Globus pallidus (tissue), 1 donor: Measurements from ENCODE around the gene AP2A2.
"Not testable (repeated sequence)": the region's sequence is repeated elsewhere in the genome, so short reads cannot be mapped to it uniquely, and the experiment has no call there.

ENCODE experiments used
- DNase-seq: peaks from one replicate; pipeline ENCODE4 v3.0.0-alpha.2; 2015; ENCODE audit warnings: low spot score

Gene AP2A2

GRCh38 chr11:975376-975775 lies 49.7 kb downstream of the AP2A2 start:
- not testable (repeated sequence) for DNase-seq

DNA sequence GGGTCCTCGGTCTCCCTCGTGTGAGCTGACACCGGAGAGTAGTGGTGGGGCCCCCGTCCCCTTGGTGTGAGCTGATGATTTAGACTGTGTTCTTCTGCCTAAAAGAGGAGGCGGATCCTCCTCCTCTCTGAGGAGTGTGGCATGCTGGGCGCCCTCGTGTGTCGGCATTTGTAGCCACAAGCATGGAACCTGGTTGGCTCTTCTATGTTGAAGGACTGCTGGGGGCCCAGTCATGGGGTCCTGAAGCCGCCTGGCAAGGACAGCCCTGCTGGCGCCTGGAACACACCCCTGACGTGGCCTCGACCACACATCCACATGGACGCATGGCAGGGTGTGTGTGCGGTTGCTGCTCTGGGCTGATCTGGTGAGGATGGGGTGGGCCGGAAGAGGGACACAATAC lies 50.2 kb downstream of the AP2A2 start:
- no peak for DNase-seq

DNA sequence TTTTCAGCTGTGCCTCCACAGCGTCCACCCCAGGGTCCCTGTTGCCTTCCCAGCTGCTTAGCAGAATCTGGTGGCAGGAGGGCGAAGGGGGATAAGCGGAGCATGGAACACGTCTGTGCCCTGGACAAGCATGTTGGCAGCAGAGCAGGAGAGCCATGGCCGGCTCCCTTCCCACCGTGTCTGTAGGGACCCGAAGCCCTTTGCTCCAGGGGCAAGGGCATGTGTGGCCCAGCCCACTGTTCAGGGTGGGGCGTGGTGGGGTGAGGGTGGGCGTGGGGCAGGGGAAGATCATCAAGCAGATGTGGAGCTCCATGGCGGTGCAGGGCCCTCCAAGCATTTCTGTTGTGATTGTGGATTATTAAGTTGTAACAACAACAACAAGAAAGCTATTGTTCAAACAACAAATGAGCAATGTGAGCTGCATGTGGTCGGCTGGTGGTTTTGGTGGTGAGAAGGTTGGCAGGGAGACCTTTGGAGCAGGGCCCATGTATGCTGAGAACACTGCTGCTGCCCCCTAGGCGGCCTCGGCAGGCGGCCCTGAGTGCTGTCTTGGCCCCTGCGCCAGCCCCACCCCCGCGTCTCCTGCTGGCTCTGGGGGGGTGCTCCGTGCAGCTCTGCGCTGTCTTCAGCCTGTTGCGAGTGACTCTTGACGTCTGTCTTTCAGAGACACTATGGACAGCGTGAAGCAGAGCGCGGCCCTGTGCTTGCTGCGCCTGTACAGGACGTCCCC lies 50.9 kb downstream of the AP2A2 start:
- DNase-seq = peak; percentile 85

DNA sequence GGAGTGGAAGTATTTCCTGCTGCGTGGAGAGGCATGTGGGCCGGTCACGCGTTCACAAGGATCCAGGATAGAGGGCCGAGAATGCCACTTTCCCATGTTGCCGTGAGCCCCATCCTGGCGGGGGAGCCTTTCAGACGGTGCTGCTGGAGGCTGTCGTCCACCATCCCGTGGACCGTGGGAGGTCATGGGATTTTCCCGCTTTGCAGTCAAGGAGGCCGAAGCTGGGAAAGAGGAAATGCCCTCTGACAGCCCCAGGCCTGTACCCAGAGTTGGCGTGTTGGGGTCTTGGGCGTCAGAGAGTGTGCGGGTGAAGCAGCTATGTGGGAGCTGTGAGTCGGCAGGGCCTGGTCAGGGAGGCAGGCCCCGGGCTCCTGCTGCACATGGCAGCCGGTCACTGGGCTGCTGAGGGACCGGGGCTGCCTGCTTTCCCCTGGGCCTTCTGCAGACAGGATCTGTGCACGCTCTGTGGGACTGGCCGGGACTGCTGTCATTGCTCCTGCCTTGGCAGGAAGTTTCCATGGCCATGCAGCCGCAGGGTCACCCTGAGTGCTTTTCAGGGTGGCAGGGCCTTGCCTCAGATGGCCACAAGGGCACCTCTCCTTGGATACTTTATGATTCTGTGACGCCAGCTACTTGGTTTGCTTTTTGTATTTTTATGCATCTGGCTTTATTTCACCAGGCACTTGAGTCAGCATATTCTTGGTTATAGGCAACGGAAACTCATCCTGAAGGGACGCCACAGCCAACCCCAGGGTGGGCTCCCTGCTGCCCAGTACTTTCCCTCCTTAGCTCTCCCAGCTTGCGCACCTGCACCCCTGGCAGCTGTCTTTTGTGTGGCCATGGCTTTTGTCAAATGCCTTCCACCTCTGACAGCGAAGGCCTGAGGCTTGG lies 52.4 kb downstream of the AP2A2 start:
- no peak for DNase-seq

DNA sequence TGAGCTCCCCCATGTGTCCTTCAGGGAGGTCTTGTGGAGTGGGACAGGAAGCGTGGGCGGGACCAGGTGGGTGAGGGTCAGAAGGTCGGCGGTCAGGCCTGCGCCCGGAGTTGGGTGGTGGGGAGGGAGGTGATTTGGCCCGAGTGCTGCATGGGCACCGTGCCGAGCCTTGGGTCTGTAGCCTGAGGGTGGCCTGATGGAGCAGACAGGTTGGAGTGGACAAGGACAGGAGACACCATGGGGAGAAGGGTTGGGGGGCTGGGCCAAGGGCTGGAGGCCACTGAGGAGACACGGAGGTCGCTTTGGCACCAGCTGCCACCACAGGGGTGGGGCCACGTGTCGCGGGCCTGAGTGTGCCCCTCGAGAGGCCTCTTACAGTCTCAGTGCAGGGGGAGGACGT lies 53.1 kb downstream of the AP2A2 start:
- DNase-seq = no peak

- DNase-seq = no peak
Measured at GRCh38 chr11:980438-981357, 55.0 kb downstream of the AP2A2 start.

DNA sequence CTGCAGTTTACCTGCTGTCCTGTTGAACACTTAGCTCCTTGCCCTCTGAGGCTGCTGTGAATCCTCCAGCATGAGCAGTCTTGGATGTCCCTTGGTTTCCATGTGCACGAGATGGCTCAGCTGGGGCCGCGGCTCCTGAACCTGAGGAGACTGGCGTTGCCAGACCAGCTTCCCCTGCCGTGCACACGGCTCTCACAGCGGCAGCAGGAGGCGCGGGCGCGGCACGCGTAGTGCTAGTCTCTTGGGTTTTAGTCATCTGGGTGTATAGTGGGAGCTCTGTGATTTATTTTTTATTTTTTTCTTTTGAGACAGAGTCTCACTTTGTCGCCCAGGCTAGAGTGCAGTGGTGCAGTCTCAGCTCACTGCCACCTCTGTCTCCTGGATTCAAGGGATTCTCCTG lies 56.1 kb downstream of the AP2A2 start:
- DNase-seq = no peak

- no peak for DNase-seq
Measured at GRCh38 chr11:984546-984945, 58.9 kb downstream of the AP2A2 start.

DNA sequence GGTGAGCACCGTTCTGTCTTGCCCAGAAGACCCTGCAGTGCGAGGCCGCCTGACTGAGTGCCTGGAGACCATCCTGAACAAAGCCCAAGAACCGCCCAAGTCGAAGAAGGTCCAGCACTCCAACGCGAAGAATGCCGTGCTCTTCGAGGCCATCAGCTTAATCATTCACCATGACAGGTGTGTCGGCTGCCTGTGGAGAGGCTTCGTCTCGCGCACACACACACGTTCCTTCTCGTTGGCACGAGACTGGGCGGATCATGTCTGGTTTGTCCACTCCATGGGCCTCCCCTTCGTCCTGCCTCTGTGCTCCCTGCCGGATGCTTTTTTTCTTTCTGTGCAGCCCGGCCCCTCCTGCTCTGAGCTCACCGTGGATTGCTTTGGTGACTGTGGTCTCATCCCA lies 59.7 kb downstream of the AP2A2 start:
- no peak for DNase-seq

DNA sequence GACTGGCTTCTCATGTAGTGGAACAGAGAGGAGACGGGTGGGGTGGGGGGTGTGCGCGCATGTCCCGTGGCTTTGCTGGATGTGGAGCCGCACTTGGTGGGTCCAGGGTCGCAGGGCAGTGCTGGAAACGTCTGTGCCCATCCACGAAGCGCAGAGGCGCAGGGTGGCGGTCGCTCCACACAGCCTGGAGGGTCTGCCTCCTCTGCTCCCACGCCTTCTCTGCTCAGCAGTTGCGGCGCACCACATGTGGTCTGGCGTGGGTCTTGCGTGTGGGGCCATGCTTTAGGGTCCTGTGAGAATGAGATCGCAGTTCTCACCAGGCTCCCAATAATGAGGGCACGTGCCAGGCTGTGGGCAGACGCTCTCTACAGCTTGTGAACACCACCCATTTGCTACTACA lies 60.2 kb downstream of the AP2A2 start:
- no peak for DNase-seq

DNA sequence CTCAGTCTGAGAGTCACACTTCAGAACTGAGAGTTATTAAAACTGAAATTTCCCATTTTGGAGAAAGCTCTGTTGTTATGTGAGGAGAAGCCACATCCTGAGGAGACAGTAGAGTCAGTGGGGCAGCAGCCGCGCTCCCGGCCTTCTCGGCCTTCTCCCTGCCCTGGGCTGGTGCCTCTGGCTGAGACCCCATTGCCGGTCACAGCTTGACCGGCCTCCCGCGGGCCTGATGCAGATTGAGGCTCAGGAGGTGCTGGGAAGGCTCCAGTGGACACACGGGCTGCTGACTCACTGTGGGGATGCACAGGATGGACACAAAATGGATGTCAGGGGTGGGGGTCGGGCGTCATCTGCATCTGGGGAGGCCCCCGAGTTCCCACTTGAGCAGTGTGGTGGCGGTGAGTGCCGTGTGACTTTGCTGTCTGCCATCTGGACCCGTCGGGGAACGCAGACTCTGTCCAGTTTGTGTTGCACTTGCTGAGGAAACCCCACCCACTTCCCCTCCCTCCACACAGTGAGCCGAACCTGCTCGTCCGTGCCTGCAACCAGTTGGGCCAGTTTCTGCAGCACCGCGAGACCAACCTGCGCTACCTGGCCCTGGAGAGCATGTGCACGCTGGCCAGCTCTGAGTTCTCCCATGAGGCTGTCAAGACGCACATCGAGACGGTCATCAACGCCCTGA lies 60.7 kb downstream of the AP2A2 start:
- DNase-seq = no peak

GRCh38 chr11:986952-987305 lies 61.3 kb downstream of the AP2A2 start:
- no peak for DNase-seq

DNA sequence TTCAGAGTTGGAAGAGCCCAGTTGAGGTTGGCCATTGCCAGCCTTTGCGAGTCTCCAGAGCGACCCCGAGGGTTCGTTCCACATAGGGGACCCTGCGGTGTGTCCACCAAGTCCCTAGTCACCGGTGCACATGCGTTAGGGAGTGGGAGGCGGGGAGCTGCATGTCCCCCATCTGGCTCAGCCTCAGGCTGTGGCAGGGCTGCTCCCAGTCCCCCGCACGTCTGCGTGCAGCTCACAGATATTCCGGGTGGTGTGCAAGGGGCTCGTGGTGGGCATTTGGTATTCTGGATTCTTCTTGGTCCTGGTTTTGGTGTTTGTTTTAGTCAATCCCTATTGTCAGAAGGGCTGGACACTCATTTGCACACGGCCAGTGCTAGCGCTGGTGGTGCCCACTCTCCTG lies 62.0 kb downstream of the AP2A2 start:
- no peak for DNase-seq

DNA sequence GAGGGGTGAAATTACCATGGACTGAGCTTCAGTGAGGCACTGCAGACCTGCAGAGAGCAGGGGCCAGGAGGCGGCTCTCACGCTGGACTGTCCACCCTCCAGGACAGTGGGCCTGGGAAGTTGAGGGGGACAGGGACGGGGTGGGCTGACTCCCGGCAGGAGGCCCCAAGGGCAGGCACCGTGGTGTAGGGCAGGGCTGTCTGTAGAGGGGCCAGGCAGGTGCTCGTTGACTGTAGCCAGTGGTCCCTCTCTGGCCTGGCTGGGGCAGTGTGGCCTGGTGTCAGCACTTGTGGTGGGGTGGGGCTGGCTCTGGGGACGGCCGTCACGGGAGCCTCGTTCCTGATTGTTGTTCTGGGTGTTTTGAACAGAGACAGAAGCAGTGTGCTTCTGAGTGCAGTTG lies 64.4 kb downstream of the AP2A2 start:
- no peak for DNase-seq

- DNase-seq = no peak
Measured at GRCh38 chr11:991034-991433, 65.4 kb downstream of the AP2A2 start.

DNA sequence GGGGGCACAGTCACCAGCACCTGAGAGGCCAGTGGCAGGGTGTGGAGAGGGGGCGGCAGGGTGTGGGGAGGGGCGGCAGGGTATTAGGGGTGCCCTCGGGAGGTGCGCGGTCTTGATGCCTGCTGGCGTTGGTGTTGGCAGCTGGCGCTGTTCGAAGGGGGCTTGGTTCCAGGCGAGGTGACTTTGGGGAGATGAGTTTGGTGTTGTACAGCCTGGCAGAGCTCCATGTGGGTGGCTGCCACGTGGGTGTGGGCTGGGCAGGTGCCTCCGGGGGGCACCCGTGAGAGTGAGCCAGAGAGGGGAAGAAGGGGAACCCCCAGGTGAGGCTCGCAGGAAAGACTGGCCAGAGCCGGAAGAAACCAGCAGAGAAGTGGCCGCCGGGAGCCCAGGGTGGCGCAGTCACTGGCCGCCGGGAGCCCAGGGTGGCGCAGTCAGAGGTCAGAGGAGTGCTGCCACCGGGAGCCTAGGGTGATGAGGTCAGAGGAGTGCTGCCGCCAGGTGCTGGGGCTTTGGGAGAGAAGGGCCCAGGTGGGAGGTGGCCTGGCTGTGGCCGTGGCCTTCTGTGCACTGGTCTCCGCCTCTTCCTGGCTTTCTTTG lies 66.1 kb downstream of the AP2A2 start:
- no peak for DNase-seq

DNA sequence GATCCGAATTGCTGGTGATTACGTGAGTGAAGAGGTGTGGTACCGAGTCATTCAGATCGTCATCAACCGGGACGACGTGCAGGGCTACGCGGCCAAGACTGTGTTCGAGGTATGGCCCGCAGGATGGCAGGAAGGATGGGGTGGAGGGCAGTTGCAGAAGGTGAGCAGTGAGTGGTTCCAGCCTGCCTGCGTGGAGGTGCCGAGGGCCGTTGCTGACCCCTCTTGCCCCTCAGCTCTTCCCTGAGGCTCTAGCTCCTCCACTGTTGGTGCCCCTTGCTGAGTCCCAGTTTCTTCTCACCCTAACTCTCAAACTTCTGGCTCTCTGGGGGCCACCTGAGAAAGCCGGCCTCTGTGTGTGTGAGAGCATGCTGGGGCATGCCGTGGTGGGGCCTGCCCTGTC lies 66.9 kb downstream of the AP2A2 start:
- DNase-seq = no peak

DNA sequence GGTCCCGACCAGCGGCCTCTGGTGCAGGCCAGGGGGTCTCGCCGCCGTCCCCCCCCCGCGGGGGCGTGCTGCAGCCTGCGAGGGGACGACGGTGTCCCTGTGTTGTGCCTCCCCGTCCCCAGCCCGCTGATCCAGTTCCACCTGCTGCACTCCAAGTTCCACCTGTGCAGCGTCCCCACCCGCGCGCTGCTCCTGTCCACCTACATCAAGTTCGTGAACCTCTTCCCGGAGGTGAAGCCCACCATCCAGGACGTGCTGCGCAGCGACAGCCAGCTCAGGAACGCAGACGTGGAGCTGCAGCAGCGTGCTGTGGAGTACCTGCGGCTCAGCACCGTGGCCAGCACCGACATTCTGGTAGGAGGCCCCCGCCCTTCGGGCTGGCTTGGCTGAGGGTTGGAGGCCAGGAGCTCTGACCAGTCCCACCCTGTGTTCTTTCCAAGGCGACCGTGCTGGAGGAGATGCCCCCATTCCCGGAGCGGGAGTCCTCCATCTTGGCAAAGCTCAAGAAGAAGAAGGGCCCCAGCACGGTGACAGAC lies 68.0 kb downstream of the AP2A2 start:
- DNase-seq = no peak

DNA sequence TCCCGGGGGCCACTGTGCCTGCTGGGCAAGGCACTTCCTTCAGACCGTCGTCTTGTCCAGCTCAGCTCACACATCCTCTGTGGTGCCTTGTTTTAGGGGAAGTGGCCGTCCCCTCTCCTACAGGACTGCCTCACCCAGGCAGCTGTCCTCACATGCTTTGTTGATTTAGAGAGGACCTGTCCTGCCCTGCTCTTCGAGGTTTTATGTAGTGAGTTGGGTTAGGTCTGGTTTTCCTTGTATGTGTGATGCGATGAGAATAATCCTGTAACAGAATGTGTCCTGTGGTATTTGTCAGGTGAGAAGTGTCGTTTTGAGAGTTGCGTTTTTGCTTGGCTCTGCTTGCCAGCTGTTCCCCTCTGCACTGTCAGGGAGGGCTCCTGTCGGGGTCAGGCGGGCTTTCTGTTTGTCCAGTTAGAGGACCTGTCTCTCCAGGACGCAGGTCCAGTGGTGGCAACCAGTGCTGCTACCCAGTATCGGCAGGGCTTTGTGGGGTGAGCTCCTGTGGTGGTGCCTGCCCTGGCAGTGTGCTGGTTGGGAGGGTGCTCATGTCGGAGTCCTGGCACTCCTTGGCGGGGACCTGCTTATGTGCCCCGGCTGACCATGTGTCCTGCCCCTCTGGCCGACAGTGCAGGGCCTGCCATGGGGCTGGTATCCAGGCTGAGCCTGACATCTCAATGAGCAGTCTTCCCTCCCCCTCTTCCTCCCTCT lies 69.5 kb downstream of the AP2A2 start:
- no peak for DNase-seq

DNA sequence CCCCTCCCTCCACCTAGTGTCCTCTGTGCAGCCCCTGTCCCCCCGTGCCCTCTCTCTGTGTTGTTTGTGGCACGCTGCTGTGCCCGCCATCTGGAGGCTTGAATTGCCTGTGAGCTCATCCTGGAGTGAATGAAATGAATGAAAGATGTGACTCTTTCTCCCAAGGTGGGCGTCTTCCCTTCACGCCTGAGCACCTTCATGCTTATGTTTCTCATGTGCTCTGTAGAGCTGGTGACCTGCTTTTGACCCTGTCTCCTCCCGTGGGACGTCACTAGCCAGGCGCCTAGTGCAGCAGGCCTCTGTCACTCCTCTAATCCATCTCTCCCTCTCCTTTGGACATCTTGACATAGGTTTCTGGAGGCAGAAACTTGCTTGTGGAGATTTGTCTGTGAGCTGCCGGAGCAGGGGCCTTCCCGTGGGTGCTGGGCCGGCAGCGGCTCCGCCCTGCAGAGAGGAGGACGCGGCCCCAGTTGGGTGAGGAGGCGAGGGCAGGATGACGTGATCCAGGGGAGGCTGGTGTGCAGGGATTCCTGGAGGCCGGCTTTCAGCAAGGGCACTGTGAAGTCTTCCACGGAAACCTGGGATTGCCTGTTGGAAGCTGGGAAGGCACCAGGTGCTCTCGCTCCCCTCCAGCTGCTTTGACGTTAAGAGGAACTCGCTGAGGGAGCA lies 70.2 kb downstream of the AP2A2 start:
- DNase-seq = no peak
